H9 (cell line): ENCODE results near the gene BIRC5. TPM values are rescaled to one million over a fixed set of nuclear protein-coding genes. Genes with fewer than 3 reads are reported as not detected.
A peak's percentile ranks its signal among the peaks of the same experiment; 100 is the strongest.

Experiments
- DNase-seq: peaks from one replicate; pipeline ENCODE4 v3.0.0-alpha.2; 2017
- H2AFZ ChIP-seq: one replicate; pipeline ENCODE4 v1.6.1; 2013; ENCODE audit warnings: mild to moderate bottlenecking, low read length, control low read depth, moderate library complexity
- H2AK5ac ChIP-seq: 2 replicates; pipeline ENCODE4 v1.6.1; 2013; ENCODE audit warnings: low read length, control low read depth, mixed read lengths; ENCODE audit not compliant: insufficient read length
- H2BK120ac ChIP-seq: one replicate; pipeline ENCODE4 v1.6.1; 2013; ENCODE audit warnings: low read depth, mild to moderate bottlenecking, low read length, control low read depth, inconsistent platforms; ENCODE audit not compliant: poor library complexity, severe bottlenecking
- H2BK12ac ChIP-seq: 2 replicates; pipeline ENCODE4 v1.6.1; 2013; ENCODE audit warnings: low read length, control low read depth, mixed read lengths, low read depth; ENCODE audit not compliant: insufficient read length
- H2BK15ac ChIP-seq: 2 replicates; pipeline ENCODE4 v1.6.1; 2013; ENCODE audit warnings: low read depth, low read length, control low read depth
- H2BK20ac ChIP-seq: one replicate; pipeline ENCODE4 v1.6.1; 2013; ENCODE audit warnings: low read depth, mild to moderate bottlenecking, low read length, control low read depth, inconsistent platforms; ENCODE audit not compliant: poor library complexity, severe bottlenecking
- H2BK5ac ChIP-seq: 2 replicates; pipeline ENCODE4 v1.6.1; 2013; ENCODE audit warnings: low read length, control low read depth, mixed read lengths; ENCODE audit not compliant: insufficient read length
- H3K14ac ChIP-seq: 2 replicates; pipeline ENCODE4 v1.6.1; 2013; ENCODE audit warnings: low read length, control low read depth; ENCODE audit not compliant: insufficient read depth
- H3K18ac ChIP-seq: 2 replicates; pipeline ENCODE4 v1.6.1; 2013; ENCODE audit warnings: low read depth, mild to moderate bottlenecking, mixed read lengths, low read length, control low read depth; ENCODE audit not compliant: insufficient read length
- H3K23ac ChIP-seq: 2 replicates; pipeline ENCODE4 v1.6.1; 2013; ENCODE audit warnings: low read length, control low read depth, mixed read lengths, low read depth; ENCODE audit not compliant: insufficient read length
- H3K23me2 ChIP-seq: 2 replicates; pipeline ENCODE4 v1.6.1; 2013; ENCODE audit warnings: low read depth, mild to moderate bottlenecking, mixed read lengths, low read length, control low read depth; ENCODE audit not compliant: insufficient read length, poor library complexity, severe bottlenecking
- H3K27ac ChIP-seq: 2 replicates; pipeline ENCODE4 v1.5.1; 2013; ENCODE audit warnings: low read length, control low read depth, mixed read lengths, low read depth; ENCODE audit not compliant: insufficient read length
- H3K27me3 ChIP-seq: 2 replicates; pipeline ENCODE4 v1.6.1; 2013; ENCODE audit warnings: low read length, control low read depth, inconsistent platforms; ENCODE audit not compliant: insufficient read depth
- H3K4ac ChIP-seq: 2 replicates; pipeline ENCODE4 v1.6.1; 2013; ENCODE audit warnings: low read depth, mild to moderate bottlenecking, control low read depth, inconsistent platforms, low read length, moderate library complexity
- H3K4me1 ChIP-seq: 2 replicates; pipeline ENCODE4 v1.6.1; 2013; ENCODE audit warnings: low read length, control low read depth, inconsistent platforms; ENCODE audit not compliant: insufficient read depth
- H3K4me2 ChIP-seq: 2 replicates; pipeline ENCODE4 v1.6.1; 2013; ENCODE audit warnings: low read length, control low read depth, mixed read lengths; ENCODE audit not compliant: insufficient read length, insufficient read depth
- H3K56ac ChIP-seq: 2 replicates; pipeline ENCODE4 v1.6.1; 2013; ENCODE audit warnings: low read depth, mild to moderate bottlenecking, mixed read lengths, low read length, control low read depth; ENCODE audit not compliant: insufficient read length
- H3K79me1 ChIP-seq: 2 replicates; pipeline ENCODE4 v1.6.1; 2013; ENCODE audit warnings: low read depth, mild to moderate bottlenecking, moderate library complexity, low read length, control low read depth, inconsistent platforms; ENCODE audit not compliant: insufficient read depth, poor library complexity, severe bottlenecking
- H3K79me2 ChIP-seq: 2 replicates; pipeline ENCODE4 v1.6.1; 2013; ENCODE audit warnings: low read length, control low read depth, inconsistent platforms; ENCODE audit not compliant: insufficient read depth
- H3K9ac ChIP-seq: 2 replicates; pipeline ENCODE4 v1.6.1; 2013; ENCODE audit warnings: low read length, control low read depth, mixed read lengths; ENCODE audit not compliant: insufficient read length; ENCODE audit errors: extremely low read depth
- H3K9me3 ChIP-seq: one replicate; pipeline ENCODE4 v1.6.1; 2013; ENCODE audit warnings: low read depth, low read length, inconsistent platforms; ENCODE audit not compliant: control insufficient read depth
- H3T11ph ChIP-seq: one replicate; pipeline ENCODE4 v1.6.1; 2013; ENCODE audit warnings: mild to moderate bottlenecking, low read length, control low read depth, inconsistent platforms
- H4K20me1 ChIP-seq: one replicate; pipeline ENCODE4 v1.6.1; 2013; ENCODE audit not compliant: control insufficient read depth, insufficient read length, insufficient read depth
- H4K5ac ChIP-seq: 2 replicates; pipeline ENCODE4 v1.6.1; 2013; ENCODE audit warnings: low read depth, mild to moderate bottlenecking, mixed read lengths, low read length, control low read depth; ENCODE audit not compliant: insufficient read length
- H4K8ac ChIP-seq: replicated peaks from 2 replicates; pipeline ENCODE4 v1.6.1; 2013; ENCODE audit warnings: low read length, control low read depth, mixed read lengths, low read depth; ENCODE audit not compliant: insufficient read length
- H4K91ac ChIP-seq: 2 replicates; pipeline ENCODE4 v1.6.1; 2013; ENCODE audit warnings: low read depth, mild to moderate bottlenecking, moderate library complexity, mixed read lengths, low read length, control low read depth; ENCODE audit not compliant: insufficient read length
- H3K27ac Mint-ChIP-seq, 3 experiments: 2 replicates in 2 of 3; 3 replicates in 1 of 3; pipeline ENCODE4 v1.8.0; 2020 to 2021; ENCODE audit warnings: mixed read lengths in 3 of 3, mild to moderate bottlenecking in 1 of 3, moderate library complexity in 1 of 3
- H3K27me3 Mint-ChIP-seq: 2 replicates; pipeline ENCODE4 v1.8.0; 2021; ENCODE audit warnings: low read depth, mild to moderate bottlenecking, moderate library complexity, mixed read lengths
- H3K36me3 Mint-ChIP-seq, 3 experiments: 2 replicates in 2 of 3; 3 replicates in 1 of 3; pipeline ENCODE4 v1.8.0; 2020 to 2021; ENCODE audit warnings: low read depth in 3 of 3, mixed read lengths in 3 of 3; ENCODE audit not compliant: insufficient read depth in 1 of 3
- H3K4me1 Mint-ChIP-seq, 2 experiments: 2 replicates each; pipeline ENCODE4 v1.8.0; 2020; ENCODE audit warnings: mixed read lengths in 2 of 2
- H3K4me3 Mint-ChIP-seq, 2 experiments: 2 replicates in 1 of 2; 3 replicates in 1 of 2; pipeline ENCODE4 v1.8.0; 2020 to 2021; ENCODE audit warnings: mild to moderate bottlenecking in 2 of 2, mixed read lengths in 2 of 2, moderate library complexity in 1 of 2
- H3K9me3 Mint-ChIP-seq, 2 experiments: 2 replicates in 1 of 2; 3 replicates in 1 of 2; pipeline ENCODE4 v1.8.0; 2020; ENCODE audit warnings: mild to moderate bottlenecking in 2 of 2, mixed read lengths in 2 of 2, moderate library complexity in 1 of 2
- WGBS: extraction: QIAGEN DNeasy Blood & Tissue Kit; methylation state at CpG from one replicate; pipeline ENCODE4 v1.1.7; 2013; ENCODE audit warnings: missing lambda C conversion rate, low lambda C conversion rate, mixed read lengths; ENCODE audit not compliant: insufficient read length; ENCODE audit errors: extremely low coverage; 5-methylcytosine and 5-hydroxymethylcytosine counted together
- total RNA-seq: library from RNA; stranded (reverse); gene quantifications from 2 replicates; pipeline ENCODE4 v1.2.1, GENCODE V29; 2021
- TF ChIP-seq, protein P1 (sequence below): fragments of 200-600 bp; sonication (generic); conservative IDR thresholded peaks from 3 replicates; pipeline ENCODE4 v1.8.0; 2021; ENCODE audit warnings: antibody characterized with exemption, mild to moderate bottlenecking

Gene BIRC5
- total RNA-seq, 1 experiment from 2014 or later, result 97.8 TPM

DNA sequence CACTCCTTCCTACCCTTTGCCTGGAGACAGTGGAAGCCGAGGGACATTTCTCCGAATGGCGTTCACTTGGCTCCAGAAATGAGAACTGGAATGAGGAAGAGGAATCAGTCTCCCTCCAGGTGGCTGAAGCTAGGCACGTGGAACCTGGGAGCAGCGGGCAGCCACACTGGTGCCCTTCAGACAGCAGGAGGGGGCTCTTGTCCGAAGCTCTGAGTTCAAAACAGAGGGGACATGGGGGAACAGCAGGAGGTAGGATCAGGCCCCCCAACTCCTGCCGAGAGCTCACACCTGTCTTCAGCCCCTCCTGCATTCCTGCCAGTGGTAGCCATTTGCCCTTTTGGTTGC is 58.8 kb downstream of the BIRC5 start:
- H3K79me2 ChIP-seq, result no peaks in the 10 kb centered on the region
- no peaks in the 10 kb centered on the region for H3K79me1 ChIP-seq
- peaks cover 4% of the 10 kb centered on the region for H3K23me2 ChIP-seq
- no peaks in the 10 kb centered on the region for H4K20me1 ChIP-seq
- no peak overlapping the region for H2BK20ac ChIP-seq
- H3K14ac ChIP-seq, result no peak overlapping the region; the same call in 1 of the 2 replicates
- H3K4me1 ChIP-seq, result peaks cover 4% of the 10 kb centered on the region; the same call in 1 of the 2 replicates
- H2BK12ac ChIP-seq, result no peak overlapping the region
- no peak overlapping the region for H2BK5ac ChIP-seq
- no peak for DNase-seq
- H3K9ac ChIP-seq, result no peak overlapping the region
- no peak overlapping the region for H4K5ac ChIP-seq
- H3K27me3 Mint-ChIP-seq, result peaks cover 12% of the 10 kb centered on the region
- no peaks in the 10 kb centered on the region for H3K9me3 ChIP-seq
- no peak overlapping the region for H2AK5ac ChIP-seq
- no peak overlapping the region for H3K27ac ChIP-seq
- no peak overlapping the region for H3K4me2 ChIP-seq
- TF ChIP-seq, protein P1, sequence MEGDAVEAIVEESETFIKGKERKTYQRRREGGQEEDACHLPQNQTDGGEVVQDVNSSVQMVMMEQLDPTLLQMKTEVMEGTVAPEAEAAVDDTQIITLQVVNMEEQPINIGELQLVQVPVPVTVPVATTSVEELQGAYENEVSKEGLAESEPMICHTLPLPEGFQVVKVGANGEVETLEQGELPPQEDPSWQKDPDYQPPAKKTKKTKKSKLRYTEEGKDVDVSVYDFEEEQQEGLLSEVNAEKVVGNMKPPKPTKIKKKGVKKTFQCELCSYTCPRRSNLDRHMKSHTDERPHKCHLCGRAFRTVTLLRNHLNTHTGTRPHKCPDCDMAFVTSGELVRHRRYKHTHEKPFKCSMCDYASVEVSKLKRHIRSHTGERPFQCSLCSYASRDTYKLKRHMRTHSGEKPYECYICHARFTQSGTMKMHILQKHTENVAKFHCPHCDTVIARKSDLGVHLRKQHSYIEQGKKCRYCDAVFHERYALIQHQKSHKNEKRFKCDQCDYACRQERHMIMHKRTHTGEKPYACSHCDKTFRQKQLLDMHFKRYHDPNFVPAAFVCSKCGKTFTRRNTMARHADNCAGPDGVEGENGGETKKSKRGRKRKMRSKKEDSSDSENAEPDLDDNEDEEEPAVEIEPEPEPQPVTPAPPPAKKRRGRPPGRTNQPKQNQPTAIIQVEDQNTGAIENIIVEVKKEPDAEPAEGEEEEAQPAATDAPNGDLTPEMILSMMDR, result no peak
- H3K4me3 Mint-ChIP-seq, result no peak overlapping the region
- H3K36me3 Mint-ChIP-seq, result no peaks in the 10 kb centered on the region
- peak overlapping the region in 1 of 3 experiments; percentile 55; a peak in 1 of 7 replicates for H3K27ac Mint-ChIP-seq
- H2AFZ ChIP-seq, result no peak overlapping the region
- H3K23ac ChIP-seq, result no peak overlapping the region
- peaks cover 0 to 4% of the 10 kb centered on the region in 2 experiments; a peak in 2 of 5 replicates for H3K9me3 Mint-ChIP-seq
- peaks cover 38 to 59% of the 10 kb centered on the region in 2 experiments for H3K4me1 Mint-ChIP-seq
- H4K8ac ChIP-seq, result no peak overlapping the region
- no peak overlapping the region for H2BK120ac ChIP-seq
- H3T11ph ChIP-seq, result no peak overlapping the region
- no peak overlapping the region for H3K4ac ChIP-seq
- no peaks in the 10 kb centered on the region; the same call in 1 of the 2 replicates for H3K27me3 ChIP-seq
- no peak overlapping the region for H3K56ac ChIP-seq
- no peak overlapping the region for H4K91ac ChIP-seq
- no peak overlapping the region for H3K18ac ChIP-seq
- no peak overlapping the region for H2BK15ac ChIP-seq
- WGBS, result no CpG with 5 or more reads among the region's 7 CpGs
